Hematopoietic multipotent progenitor cell treated with erythropoietin and hydrocortisone succinate and interleukin-3 and kit ligand, for 15 days (in vitro differentiated cells): ENCODE data around the gene BBS1.
"Not testable (repeated sequence)": the region's sequence is repeated elsewhere in the genome, so short reads cannot be mapped to it uniquely, and the experiment has no call there.

Source experiments
- DNase-seq: peaks from one replicate; pipeline ENCODE4 v3.0.0-alpha.2; 2015; ENCODE audit warnings: low spot score

BBS1 gene

DNA sequence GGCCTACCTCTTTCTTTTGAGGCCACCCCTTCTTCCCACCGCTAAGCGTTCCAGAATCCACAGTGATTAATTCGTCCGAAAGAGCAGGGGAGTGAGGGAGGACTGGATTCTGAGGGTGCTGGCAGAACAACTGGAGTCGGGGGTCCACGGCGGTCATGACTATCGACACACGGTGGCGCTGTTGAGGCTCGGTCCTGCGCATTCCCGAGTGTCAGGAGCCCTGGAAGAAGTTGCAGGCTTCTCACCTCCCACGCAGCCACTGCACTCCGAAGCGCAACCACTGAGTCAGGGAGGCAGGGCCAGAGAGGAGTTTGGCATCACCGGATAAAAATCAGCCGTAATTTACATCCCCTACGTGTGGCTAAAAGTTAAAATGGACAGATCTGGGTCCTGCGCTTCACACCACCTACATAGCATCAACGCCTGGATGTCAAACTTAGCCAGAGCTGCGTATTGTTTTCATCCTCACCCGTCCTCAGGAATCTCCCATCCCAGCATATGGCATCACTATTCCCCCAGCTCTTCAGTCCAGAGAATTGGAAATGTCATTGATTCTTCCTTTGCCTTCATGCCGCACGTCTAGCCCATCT is 68.7 kb downstream of the BBS1 start:
- peak; percentile 78 for DNase-seq

DNA sequence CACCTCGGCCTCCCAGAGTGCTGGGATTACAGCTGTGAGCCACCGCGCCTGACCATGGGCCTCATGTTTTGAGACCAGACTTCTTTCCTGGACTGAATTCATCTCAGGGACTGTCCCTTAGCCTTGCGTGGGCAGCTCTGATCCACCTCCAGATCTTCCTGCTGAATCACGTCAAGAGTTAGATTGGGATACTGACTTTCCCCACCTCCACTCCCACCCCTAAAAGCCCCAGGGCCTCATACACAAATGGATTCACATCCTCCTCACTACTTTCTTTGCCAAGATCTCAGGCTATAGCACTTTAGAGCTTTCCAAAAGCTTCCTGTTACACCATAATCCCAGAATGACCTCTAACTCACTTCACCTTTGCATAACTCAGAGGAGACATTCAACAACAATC is 70.4 kb downstream of the BBS1 start:
- DNase-seq = no peak

DNA sequence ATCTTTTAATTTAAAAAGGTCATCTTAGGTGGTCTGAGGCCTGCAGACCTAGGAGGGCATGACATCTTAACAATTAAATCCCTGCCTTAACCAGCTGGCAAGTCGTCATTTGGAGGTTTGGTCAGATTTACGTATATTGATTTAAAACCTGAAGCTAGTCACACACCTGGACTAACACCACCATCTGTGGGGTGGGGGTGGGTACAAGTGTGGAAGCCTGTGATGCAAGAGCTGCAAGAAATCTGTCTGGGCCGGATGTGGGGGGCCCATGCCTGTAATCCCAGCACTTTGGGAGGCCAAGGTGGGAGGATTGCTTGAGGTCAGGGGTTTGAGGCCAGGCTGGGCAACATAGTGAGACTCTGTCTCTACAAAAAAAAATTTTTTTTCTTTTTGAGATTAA is 70.8 kb downstream of the BBS1 start:
- DNase-seq = no peak

DNA sequence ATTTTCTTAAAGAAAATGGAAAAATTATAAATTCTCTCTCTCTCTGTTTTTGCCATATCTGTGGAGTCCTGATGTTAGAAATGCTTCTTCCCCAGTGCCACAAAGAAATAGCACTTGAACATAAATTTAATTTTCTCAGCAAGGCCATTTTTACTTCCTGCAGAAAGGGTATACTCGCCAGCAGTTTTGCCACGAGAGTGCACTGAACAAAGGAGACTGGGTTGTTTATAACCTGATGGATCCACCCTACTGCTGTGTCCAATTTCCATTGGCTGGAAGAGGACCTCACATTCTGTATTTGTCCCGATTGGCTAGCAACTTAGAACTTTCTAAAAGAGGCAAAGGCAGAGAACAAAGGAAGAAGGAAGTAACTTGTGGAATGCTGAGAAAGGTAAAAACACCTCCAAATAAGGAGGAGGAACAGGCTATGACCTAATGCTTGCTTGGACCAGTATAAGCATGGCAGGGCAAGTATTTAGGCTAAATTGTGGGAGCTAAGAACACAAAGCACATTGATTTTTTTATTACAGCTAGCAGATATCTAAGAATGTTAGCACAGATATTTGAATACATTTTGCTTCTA is 72.2 kb downstream of the BBS1 start:
- DNase-seq = not testable (repeated sequence)
